ENCODE measurements around the gene HVCN1. TPM values are rescaled to one million over a fixed set of nuclear protein-coding genes. Genes with fewer than 3 reads are reported as not detected.

Gene HVCN1
- total and polyA plus RNA-seq, 2 of the 13 experiments (the other 11 are each of a cell fraction or from before 2014, with no cell fraction given): 0.49 to 1.3 TPM

DNA sequence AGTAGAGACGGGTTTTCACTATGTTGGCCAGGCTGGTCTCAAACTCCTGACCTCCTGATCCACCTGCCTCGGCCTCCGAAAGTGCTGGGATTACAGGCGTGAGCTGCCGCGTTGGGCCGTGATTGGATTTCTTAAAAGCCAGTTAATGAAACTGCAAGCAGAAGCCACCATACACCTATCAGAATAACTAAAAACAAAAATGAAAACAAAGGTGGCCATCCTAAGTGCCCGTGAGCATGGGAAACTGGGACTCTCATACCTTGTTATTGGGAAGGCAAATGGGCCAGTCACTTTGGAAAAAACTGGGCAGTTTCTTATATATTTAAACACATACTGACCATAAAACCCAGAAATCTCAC, 82.7 kb downstream of the HVCN1 start (continued):
- TF ChIP-seq, protein P1, sequence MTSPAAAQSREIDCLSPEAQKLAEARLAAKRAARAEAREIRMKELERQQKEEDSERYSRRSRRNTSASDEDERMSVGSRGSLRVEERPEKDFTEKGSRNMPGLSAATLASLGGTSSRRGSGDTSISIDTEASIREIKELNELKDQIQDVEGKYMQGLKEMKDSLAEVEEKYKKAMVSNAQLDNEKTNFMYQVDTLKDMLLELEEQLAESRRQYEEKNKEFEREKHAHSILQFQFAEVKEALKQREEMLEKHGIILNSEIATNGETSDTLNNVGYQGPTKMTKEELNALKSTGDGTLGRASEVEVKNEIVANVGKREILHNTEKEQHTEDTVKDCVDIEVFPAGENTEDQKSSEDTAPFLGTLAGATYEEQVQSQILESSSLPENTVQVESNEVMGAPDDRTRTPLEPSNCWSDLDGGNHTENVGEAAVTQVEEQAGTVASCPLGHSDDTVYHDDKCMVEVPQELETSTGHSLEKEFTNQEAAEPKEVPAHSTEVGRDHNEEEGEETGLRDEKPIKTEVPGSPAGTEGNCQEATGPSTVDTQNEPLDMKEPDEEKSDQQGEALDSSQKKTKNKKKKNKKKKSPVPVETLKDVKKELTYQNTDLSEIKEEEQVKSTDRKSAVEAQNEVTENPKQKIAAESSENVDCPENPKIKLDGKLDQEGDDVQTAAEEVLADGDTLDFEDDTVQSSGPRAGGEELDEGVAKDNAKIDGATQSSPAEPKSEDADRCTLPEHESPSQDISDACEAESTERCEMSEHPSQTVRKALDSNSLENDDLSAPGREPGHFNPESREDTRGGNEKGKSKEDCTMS (CRISPR knock-in tag; conservative IDR thresholded peaks at IDR 0.05): no peak
- TF ChIP-seq HOXA5 (CRISPR knock-in tag; IDR thresholded peaks at IDR 0.05): no peak
- no peak for TF ChIP-seq ZNF652 (CRISPR knock-in tag; IDR thresholded peaks at IDR 0.05; ENCODE audit: borderline replicate concordance, low read depth)
- TF ChIP-seq, protein P2, sequence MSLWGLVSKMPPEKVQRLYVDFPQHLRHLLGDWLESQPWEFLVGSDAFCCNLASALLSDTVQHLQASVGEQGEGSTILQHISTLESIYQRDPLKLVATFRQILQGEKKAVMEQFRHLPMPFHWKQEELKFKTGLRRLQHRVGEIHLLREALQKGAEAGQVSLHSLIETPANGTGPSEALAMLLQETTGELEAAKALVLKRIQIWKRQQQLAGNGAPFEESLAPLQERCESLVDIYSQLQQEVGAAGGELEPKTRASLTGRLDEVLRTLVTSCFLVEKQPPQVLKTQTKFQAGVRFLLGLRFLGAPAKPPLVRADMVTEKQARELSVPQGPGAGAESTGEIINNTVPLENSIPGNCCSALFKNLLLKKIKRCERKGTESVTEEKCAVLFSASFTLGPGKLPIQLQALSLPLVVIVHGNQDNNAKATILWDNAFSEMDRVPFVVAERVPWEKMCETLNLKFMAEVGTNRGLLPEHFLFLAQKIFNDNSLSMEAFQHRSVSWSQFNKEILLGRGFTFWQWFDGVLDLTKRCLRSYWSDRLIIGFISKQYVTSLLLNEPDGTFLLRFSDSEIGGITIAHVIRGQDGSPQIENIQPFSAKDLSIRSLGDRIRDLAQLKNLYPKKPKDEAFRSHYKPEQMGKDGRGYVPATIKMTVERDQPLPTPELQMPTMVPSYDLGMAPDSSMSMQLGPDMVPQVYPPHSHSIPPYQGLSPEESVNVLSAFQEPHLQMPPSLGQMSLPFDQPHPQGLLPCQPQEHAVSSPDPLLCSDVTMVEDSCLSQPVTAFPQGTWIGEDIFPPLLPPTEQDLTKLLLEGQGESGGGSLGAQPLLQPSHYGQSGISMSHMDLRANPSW (CRISPR knock-in tag; IDR thresholded peaks at IDR 0.05; ENCODE audit: borderline replicate concordance): no peak
- TF ChIP-seq NR2F2 (IDR thresholded peaks at IDR 0.05; ENCODE audit: borderline replicate concordance, low read depth): no peak
- no peak for TF ChIP-seq FOXA1 (IDR thresholded peaks at IDR 0.05)
- no peak for TF ChIP-seq FOXA1 (CRISPR knock-in tag; IDR thresholded peaks at IDR 0.05)
- no peak for TF ChIP-seq ZNF253 (CRISPR knock-in tag; IDR thresholded peaks at IDR 0.05; ENCODE audit: borderline replicate concordance)
